ENCODE results near the gene OMD. TPM values are rescaled to one million over a fixed set of nuclear protein-coding genes. Genes with fewer than 3 reads are reported as not detected.

OMD gene
- total and polyA plus RNA-seq, 2 of the 8 experiments (the other 6 are each of a cell fraction or from before 2014, with no cell fraction given): not detected

GRCh38 chr9:92423612-92424011 is 659 bp downstream of the OMD start:
- Histone ChIP-seq H3K56ac (replicated peaks; ENCODE audit: insufficient read length, low read depth, low read length) (no peak overlapping the region), H3K4me3 (ENCODE audit: extremely low read depth in 1 of 4, insufficient read depth in 2 of 4, low read depth in 3 of 4, low read length in 4 of 4) (no peak overlapping the region), H3K27me3 (replicated peaks in 1 of 4; ENCODE audit: control insufficient read depth in 3 of 4, extremely low read depth in 1 of 4, insufficient read depth in 3 of 4, low read length in 3 of 4) (no peaks in the 10 kb centered on the region), H4K8ac (ENCODE audit: extremely low read depth, insufficient read depth, low read length) (no peak overlapping the region), H2AFZ (ENCODE audit: low read length) (no peak overlapping the region), H2AK5ac (ENCODE audit: low read depth, low read length) (no peak overlapping the region), H3K36me3 (ENCODE audit: control insufficient read depth in 2 of 4, insufficient read depth in 4 of 4, low read length in 3 of 4) (no peaks in the 10 kb centered on the region), H3K14ac (ENCODE audit: insufficient read length) (no peak overlapping the region), H3K4me1 (replicated peaks in 1 of 4; ENCODE audit: control insufficient read depth in 3 of 4, insufficient read depth in 4 of 4, low read length in 3 of 4) (peaks cover 0 to 2% (median 0%) of the 10 kb centered on the region in 4 experiments; a peak in 1 of 7 replicates), H2BK5ac (ENCODE audit: low read depth, low read length) (no peak overlapping the region), H2BK12ac (ENCODE audit: low read depth, low read length) (no peak overlapping the region), H3K18ac (ENCODE audit: extremely low read depth, low read length) (no peak overlapping the region), H3K9ac (replicated peaks in 1 of 4; ENCODE audit: extremely low read depth in 1 of 4, low read depth in 3 of 4, low read length in 3 of 4) (no peak overlapping the region), H4K91ac (replicated peaks; ENCODE audit: insufficient read length, low read length) (no peak overlapping the region), H3K4ac (replicated peaks; ENCODE audit: insufficient read length, low read depth, low read length) (no peak overlapping the region), H4K5ac (ENCODE audit: insufficient read length, low read depth, low read length) (no peak overlapping the region), H3K79me1 (ENCODE audit: low read depth, low read length) (no peaks in the 10 kb centered on the region; the same call in 1 of the 2 replicates), H3K23me2 (ENCODE audit: low read depth, low read length) (no peaks in the 10 kb centered on the region), H2BK120ac (replicated peaks; ENCODE audit: low read depth, low read length) (no peak overlapping the region), H3K79me2 (ENCODE audit: control insufficient read depth in 1 of 2, insufficient read depth in 2 of 2, low read length in 2 of 2) (no peaks in the 10 kb centered on the region), H3K23ac (ENCODE audit: insufficient read length) (no peak overlapping the region), H2BK20ac (ENCODE audit: low read length) (no peak overlapping the region), H3K4me2 (ENCODE audit: insufficient read depth in 1 of 2, low read depth in 2 of 2, low read length in 2 of 2) (no peak overlapping the region), H2BK15ac (ENCODE audit: low read length) (no peak overlapping the region), H3K9me3 (ENCODE audit: insufficient read depth in 2 of 2, low read depth in 1 of 2, low read length in 1 of 2) (no peaks in the 10 kb centered on the region), H4K20me1 (replicated peaks in 1 of 2; ENCODE audit: control insufficient read depth in 1 of 2, insufficient read depth in 2 of 2, low read length in 2 of 2) (no peaks in the 10 kb centered on the region), H3K27ac (ENCODE audit: low read depth, low read length) (no peak overlapping the region)
- CTCF ChIA-PET (ENCODE audit: partially characterized antibody): no interaction called here
- TF ChIP-seq KDM5A (IDR thresholded peaks at IDR 0.05; ENCODE audit: low read length): no peak
- POLR2A ChIA-PET (ENCODE audit: partially characterized antibody): no interaction called here
- DNase-seq (ENCODE audit: low read depth in 1 of 2, low spot score in 2 of 2) (no peak), FAIRE-seq (no peak)
- WGBS, 2 experiments (ENCODE audit: extremely low coverage in 1 of 2, insufficient coverage in 1 of 2, insufficient read length in 1 of 2, insufficient replicate concordance in 2 of 2, low coverage in 1 of 2, low lambda C conversion rate in 2 of 2, missing lambda C conversion rate in 1 of 2): 95% methylated on average over 2 of the region's 2 CpGs; no CpG with 5 or more reads in 1 of the 2 experiments

All from H1 (cell line).